Fibroblast of the conjunctiva (primary cell): ENCODE data around the gene C1QA.
"Not testable (repeated sequence)": the region's sequence is repeated elsewhere in the genome, so short reads cannot be mapped to it uniquely, and the experiment has no call there.

Experiments
- DNase-seq: peaks from one replicate; pipeline ENCODE4 v3.0.0-alpha.2; 2010; ENCODE audit warnings: low read depth

Gene C1QA

DNA sequence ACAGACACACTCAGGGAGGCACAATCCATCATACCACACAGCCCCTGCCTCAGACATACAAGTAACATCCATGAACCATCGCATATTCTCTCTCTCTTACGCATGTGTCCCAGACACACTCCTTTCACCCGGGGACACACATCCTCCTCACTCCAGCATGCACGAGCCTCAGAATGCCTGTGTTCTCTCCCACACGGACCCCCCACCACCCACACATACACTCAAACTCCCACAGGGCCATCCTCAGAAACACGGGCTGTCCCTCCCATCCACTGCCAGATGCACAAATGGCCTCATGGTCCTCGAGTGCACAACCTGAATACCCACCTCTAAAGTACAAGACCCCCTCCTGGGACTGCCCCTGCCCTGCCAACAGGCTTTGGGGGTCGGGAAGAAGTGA, 4.8 kb downstream of the C1QA start:
- no peak for DNase-seq

DNA sequence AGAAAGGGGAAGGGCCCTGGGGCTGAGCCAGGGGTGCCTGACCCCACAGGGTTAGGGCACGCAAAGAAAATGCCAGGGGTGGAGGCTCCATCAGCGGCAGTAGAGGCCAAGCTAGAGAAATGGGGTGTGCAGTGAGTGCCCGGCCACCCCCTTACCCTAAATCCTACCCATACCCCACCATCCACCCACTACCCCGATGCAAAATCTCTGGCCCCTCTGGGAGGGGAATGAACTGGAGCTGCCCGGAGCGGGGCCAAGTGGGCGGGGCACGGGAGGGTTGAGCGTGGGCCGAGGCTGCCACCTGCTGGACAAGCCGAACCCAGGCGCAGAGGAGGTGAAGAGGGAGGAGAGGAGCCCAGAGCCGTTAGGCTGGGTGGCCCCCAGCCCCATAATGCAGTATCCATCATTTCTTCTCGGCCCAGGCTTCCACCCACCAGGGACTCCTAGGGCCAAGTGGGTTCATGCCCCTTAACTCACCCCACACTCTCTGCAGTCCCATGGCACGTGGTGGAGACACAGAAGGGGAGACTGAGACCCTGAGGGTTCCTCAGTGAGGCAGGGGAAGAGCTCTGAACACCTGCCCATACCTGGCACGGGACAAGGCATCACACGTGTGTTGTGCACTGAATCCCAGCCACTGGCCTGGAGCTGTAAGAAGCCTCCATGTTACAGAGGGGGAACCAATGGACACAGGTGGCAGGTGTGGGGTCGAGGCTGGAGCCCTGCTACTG, 5.6 kb downstream of the C1QA start:
- no peak for DNase-seq

DNA sequence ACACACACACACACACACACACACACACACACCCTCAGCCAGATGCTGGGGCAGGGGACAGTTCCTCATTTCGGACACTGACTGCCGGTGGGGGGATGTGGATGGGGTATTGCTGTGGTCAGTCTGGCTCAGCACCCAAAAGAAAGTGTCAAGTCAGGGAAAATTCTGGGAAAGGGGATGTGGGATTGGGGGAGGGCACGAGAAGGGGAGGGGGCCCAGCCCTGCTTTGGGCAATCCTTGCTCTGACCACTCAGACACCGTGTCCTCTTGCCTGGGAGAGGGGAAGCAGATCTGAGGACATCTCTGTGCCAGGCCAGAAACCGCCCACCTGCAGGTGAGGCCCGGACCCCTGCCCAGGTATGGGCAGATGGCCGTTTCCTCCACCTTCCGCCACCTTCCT, 7.0 kb downstream of the C1QA start, which contains the start of gene C1QC:
TSS of gene C1QC (plus strand) at position 253 of the 400 bp plus-strand sequence. CDS start 391 bp downstream, outside the sequence.
- DNase-seq, result no peak

DNA sequence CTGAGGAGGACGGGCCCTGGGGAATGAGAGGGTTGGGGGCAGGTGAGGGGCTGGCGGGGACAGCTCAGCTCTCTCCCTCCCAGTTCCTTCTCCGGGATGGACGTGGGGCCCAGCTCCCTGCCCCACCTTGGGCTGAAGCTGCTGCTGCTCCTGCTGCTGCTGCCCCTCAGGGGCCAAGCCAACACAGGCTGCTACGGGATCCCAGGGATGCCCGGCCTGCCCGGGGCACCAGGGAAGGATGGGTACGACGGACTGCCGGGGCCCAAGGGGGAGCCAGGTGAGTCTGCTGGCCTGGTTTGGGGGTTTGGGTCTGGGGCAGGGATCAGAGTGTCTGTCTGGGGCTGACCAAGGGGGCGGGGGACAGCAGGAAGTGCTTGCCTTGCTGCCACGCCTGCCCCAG, 7.5 kb downstream of the C1QA start:
- DNase-seq, result no peak

DNA sequence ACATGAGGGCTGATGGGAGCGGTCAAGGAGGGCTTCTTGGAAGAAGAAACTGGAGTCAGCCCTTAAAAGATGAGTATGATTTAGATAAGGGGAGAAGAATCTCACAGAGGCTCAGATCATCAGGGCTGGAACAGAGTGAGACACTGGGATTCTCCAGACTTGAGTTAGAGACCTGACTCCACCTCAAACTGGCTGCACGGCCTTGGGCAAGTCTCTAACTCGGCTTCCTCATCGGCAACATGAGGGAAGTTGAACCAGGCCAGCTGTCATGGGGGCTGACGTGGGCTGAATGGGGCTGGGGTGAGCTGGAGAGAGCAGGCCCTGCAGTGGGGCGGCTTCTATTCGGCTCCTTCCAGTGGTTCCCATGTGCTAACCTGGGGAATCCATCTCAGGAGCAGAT, 9.5 kb downstream of the C1QA start:
- DNase-seq, result no peak

DNA sequence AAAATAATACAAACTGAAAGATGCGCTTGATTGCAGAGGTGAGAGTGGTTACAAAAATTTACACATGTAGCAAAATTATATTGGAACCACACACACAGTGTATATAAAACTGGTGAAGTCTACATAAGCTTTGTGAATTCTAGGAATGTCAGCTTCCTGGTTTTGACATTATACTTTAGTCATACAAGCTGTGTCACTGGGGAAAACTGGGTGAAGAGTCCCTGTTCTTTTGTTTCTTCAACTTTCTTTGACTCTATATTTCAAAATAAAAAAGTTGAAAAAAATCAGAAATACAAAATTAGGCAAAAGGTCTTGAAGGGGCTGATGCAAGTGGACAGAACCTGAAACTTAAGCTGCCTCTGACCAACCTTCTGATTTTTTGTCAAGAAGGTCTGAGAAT, 10.0 kb downstream of the C1QA start:
- no peak for DNase-seq

DNA sequence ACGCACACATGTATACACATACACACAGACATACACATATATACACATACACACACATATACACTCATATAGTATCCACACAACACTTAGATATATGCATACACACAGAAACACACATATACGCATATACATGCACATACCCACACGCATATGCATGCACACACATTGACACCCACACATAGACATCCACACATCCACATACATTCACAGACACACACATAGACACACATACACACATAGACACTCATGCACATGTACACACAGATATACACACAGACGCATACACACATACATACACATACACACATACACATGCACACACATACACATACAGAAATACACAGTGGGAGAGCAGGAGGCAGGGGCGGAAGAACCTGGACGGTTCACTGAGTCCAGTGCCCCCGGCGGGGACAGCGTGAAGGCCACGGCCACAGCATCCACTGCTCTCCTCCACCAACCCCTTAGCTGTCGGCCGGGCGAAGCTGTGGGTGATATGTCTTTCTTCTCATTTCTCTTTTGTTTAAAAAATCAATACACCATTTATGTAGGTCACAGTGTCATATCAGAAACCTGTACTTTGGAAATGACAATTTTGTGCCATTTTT, 13.8 kb downstream of the C1QA start:
- DNase-seq, result no peak

DNA sequence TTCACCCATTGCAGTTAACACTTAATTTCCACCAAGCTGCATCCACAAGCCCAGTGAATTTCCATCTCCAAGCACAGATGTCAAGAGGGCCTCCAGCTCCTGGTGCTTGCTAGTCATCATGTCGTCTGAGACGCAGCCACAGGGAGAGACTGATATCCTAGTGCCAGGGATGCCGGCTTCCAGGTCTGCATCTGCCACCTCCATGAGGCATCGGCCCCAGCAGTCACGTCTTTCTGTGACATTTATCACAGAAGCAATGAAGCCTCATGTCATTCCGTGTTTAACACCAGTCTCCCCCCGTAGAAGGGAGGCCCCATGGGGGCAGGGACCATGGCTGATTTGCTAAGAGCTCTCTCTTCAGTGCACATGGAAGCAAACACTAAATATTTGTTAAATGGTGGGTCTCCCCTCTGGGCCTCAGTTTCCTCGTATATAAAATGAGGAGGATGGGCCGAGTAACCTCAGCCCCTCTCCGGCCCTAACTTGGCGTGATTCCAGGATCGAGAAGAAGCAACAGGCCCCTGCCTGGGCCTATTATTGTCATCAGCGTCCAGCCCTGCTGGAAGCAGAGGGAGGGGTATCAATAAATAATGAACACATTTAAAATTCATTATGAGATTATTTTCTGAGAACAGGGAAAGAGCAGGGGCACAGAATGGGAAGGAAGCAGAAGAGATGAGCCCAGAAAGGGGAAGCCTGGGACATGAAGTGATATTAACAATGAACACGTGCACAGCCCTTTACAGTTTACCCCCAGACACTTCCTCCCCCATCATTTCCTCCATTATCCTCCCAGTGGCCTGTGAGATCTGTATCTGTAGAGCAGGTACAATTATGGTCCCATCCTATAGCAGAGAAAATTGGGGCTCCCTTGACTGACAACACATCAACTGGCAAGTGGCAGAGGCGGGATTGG, 15.8 kb downstream of the C1QA start:
- DNase-seq, result no peak

DNA sequence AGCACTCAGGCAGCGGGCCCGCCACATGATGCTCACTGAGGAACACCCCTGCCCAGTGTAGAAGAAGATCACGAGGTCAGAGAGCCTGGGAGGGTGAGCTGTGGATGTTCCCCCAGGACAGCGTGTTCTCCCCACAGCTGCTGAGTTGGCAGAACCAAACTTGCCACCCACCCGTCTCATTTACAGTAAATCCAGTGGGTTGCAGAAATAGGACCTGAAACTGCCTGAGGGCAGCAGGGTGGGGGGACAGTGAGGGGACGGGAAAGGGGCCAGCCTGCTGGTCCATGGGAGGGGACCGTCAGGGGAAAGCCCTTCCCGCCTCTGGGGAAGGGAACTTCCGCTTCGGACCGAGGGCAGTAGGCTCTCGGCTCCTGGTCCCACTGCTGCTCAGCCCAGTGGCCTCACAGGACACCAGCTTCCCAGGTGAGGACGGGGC, 16.5 kb downstream of the C1QA start, which contains the start of gene C1QB:
TSS of gene C1QB (plus strand) at position 356 of the 436 bp plus-strand sequence. CDS start 6,227 bp downstream, outside the sequence.
- no peak for DNase-seq

DNA sequence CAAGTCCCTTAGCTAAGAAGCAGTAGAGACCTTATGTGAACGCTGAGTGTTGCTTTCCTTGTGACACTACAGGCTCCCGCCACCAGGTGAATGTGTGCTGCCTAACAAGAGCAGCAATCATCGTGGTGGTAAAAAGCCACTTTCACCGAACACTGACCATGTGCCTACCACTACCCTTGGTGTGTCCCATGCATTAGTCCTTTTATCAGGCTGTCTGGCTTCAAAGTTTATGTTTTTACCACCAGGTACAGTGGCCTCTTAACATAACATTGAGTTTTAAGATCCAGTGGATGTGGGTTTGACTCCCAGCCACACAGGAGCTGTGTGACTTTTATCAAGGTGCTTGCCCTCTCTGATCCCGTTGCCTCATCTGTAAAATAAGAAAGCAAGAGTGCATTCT, 18.3 kb downstream of the C1QA start:
- no peak for DNase-seq

DNA sequence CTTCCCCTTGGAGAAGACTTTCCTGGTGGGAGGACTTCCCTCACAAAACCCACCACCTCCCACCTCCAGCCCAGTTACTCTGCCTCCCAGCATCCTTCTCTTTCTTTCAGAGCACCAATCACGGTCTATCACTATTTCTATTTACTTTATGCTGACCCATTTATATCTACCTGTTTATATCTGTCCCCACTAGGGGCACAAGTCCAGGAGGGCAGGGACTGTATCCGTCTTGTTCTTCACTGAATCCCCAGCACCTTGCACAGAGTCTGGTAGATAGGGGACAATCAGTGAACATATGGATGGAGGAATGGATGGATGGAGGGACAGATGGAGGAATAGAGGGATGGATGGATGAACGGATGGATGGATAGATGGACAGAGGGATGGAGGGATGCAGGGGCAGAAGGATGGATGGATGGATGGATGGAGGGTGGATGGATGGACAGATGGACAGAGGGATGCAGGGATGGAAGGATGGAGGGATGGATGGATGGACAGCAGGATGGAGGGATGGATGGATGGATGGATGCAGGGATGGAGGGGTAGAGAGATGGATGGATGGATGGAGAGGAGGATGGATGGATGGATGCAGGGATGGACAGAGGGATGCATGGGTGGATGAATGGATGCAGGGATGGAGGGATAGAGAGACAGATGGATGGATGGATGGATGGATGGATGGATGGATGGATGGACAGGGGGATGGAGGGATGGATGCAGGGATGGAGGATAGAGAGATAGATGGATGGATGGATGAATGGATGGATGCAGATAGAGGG, 22.1 kb downstream of the C1QA start:
- no peak for DNase-seq

DNA sequence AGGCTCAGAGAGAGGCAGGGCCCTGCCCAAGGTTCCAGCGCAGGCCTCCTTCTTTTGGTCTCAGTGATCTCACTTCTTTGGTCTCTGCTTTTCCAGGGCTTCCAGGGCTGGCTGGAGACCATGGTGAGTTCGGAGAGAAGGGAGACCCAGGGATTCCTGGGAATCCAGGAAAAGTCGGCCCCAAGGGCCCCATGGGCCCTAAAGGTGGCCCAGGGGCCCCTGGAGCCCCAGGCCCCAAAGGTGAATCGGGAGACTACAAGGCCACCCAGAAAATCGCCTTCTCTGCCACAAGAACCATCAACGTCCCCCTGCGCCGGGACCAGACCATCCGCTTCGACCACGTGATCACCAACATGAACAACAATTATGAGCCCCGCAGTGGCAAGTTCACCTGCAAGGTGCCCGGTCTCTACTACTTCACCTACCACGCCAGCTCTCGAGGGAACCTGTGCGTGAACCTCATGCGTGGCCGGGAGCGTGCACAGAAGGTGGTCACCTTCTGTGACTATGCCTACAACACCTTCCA, 24.4 kb downstream of the C1QA start:
- no peak for DNase-seq

DNA sequence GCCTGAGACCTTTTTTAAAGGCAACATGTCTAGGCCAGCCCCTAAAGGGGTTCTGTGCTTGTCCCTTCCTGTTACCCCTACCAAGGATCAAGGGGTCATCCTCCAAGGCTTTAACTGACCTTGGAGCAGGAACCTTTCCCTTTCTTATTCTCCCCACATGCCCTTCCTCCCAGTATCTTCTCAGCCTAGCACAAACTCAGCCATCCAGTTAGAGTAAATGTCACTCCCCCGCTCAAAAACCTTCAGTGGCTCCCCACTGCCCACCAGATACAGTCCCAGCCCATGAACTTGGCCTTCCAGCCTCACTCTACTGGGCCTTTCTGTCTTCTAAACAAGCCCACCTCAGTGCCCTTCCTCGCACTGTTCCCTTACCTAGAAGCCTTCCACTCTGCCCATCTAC, 25.5 kb downstream of the C1QA start:
- no peak for DNase-seq

DNA sequence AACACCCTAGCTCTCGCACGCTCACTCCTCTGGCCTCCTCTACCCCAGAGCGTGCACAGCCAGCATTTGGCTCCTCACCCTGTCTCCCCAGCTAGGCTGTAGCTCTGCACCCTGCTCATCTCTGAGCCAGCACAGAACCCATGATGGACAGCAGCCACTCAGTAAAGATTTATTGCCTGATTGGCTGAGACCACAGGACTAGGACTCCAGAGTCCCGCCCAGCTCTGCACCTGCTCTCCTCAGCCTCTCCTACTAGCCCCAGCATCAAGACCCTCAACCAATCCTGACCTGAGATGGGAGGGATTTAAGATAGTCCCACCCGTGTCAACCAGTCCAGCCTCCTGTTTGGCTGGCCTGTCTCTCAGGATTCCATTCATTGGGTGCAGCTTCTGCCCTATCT, 25.9 kb downstream of the C1QA start:
- DNase-seq, result no peak

DNA sequence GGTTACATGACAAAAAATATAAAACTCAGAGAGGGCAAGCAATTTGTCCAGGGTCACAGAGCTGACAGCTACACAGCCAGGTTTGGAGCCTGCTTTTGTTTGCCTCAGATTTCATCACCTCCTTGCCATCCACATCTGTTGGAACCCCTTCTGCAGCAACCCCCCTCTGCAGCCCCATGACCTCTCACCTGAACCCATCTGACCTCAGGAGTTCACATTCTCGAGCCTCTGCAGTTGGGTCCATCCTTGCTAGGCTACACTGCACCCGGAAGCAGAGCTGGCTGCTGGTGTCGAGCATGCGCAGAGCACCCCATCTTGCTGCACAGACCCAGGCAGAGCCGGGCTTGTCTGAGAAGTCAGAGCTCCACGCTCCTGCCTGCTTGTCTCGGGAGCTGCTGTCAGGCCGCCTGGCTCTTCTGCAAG, 26.6 kb downstream of the C1QA start:
- DNase-seq, result no peak

DNA sequence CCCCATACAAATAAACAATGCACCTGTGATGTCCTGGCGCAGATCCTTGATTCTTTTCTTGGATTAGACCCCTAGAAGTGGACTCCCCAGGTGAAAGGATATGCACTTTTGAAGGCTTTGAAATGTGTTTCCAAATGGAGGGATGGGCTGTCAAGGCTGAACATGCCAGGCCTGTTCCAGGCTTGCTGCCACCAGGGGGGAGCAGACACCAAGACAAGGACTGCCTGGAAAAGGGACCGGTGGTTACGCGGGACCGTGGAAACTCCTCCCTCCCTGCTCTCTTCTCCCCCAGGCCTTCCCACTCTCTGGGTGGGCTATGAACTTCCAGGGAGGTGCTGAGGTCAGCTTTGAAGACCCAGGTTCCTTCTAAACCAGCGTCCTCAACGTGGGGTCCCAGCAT, 29.3 kb downstream of the C1QA start:
- no peak for DNase-seq

DNA sequence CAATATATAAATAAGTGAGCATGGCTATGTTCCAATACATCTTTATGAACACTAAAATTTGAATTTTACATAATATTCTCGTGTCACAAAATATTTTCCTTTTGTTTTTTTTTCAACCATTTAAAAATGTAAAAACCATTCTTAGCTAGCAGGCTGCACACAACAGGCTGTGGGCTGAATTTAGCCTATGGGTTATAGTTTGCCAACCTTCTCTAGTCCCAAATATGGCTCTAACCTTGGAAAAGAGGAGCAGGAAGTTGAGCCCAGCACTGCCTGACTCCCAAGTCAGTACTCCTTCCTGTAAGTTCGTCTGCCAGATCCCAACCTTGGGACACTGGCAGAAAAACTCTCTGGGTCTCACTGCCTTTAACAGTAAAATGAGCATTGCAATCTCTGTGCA, 30.0 kb downstream of the C1QA start:
- no peak for DNase-seq

DNA sequence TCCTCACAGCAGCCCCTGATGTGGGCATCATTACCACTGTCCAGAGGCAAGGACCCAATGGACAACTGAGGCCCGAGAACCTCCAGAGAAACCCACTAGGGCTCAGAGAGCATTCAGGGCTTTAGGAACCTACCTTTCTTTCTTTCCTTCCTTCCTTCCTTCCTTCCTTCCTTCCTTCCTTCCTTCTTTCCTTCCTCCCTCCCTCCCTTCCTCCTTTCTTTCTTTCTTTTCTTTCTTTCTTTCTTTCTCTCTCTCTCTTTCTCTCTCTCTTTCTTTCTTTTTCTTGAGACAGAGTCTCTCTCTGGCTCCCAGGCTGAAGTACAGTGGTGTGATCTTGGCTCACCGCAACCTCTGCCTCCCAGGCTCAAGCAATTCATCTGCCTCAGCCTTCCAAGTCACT, 32.4 kb downstream of the C1QA start:
- DNase-seq, result not testable (repeated sequence)

DNA sequence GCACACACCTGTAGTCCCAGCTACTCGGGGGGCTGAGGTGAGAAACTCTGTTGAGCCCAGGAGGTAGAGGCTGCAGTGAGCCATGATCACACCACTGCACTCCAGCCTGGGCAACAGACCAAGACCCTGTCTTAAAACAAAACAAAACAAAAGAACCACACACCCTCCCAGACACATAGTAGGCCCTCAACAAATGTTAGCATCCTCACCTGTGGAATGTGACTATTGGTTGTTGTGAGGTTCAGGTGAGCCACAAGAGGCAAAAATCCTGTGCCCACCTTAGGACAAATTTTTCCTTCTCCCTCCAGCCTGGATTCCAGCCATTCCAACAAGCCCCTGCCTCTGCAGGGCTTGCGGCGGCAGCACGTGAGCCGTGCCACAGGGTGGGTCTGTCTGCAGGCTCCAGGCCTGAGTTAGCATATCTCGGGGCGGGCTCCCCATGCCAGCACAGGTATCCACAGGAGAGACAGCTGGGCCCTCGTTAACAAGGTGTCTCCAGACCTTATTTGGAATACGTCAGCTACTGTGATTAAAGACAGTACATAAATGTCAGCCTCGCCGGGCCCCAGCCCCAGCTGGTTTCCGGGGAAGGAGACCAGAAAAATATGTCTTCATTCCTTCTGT, 34.0 kb downstream of the C1QA start:
- no peak for DNase-seq

DNA sequence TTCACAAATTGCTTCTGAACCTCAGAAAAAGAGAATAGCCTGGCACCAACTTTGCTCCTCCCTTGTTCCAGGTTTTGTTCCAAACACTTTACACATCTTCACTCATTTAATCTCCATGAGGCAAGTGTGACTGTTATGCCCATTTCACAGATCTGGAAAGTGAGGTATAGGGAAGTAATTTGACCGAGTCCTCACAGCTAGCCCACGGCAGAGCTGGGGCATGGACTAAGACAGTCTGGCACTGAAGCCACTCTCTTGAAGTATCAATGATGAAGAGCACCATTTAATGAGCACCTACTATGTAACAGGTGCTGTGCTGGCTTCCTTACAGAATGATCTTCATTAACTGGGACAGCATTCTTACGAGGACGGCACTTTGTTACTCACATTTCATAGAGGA, 35.6 kb downstream of the C1QA start:
- DNase-seq, result no peak
